Putamen (tissue), 1 donor: ENCODE data around the gene PCDHGC3.

ENCODE experiments used
- DNase-seq: peaks from one replicate; pipeline ENCODE4 v3.0.0-alpha.2; 2016; ENCODE audit warnings: low spot score

The PCDHGC3 gene

DNA sequence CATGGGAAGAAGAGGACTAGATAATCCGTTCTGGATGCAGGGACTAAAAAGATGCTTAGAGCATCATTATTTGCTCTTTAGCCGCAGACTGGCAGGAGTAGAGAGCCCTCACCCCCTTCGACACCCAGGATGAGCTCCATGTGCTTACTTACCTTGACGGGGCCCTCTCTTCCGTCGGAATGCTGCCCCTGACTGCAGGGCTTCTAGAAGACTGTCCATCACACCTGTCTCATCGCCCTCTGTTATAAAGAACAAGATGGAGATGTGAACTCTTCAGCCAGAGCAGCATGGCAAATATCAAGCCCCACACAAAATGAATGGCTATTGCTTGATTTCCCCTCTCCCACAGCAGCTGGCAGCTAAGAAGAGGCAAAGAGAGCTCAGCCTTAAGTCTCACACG is 48.2 kb downstream of the PCDHGC3 start:
- no peak for DNase-seq

DNA sequence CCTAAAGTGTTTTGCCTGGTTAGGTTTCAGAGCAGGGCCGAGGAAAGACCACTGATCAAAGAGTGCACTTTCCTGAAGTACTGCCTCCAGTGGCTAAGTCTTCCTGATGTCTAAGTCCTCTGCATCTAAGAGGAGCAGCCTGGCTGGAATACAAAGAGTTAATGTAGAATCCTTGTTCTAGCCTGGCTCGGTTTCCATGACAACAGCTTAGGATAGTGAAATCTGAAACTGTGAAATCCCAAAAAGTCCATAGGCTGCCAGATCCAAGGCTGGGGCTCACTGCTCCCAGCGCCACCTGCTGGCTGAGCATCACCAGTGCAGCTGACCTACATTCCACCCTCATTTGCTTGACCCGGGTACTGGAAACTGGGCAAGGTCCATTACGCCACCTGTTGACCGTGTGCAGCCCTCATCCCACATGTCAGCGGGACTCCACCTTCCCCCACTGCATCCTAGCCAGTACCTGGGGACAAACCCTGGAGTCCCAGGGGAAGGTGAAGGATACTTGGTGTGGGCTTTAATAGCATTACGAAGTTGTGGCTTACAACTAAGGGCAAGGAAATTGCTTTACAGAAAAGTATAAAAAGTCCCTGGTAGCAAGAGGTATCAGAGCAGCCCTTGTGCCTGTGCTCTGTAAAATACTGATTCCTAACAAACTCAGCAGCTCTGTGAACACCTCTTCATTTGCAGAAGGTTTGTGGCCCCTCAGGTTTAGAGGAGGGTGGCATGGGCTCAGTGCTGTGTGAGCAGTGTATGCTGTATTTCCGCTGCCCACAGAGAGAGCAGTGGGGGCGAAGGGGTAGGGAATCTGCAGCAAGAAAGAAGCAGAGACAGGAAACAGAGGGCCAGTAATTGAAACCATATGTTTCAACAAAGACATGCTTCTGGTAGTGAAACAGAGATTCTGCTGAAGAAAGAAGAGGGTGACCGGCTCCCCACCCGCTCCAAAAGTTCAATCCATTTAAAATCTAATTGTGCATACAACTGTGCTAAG is 49.1 kb downstream of the PCDHGC3 start:
- DNase-seq = peak; percentile 89

DNA sequence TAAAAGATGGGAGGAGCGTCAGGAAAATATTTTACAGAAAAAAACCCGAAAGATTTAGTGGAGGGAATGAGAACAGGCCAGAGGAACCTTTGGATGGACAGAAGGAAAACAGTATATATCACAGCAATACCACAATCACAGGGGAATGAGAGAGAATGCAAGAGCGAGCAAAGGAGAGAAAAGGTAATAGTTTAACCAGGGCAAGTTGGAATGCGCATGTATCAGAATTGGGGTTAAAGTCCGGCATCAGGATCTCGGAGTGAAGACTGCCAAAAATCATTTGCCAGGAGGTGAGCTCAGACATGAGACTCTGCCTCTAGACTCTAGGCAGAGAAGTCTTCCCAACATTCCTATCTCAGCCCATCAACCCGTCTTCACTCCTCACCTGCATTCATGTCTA is 49.9 kb downstream of the PCDHGC3 start:
- DNase-seq = no peak

DNA sequence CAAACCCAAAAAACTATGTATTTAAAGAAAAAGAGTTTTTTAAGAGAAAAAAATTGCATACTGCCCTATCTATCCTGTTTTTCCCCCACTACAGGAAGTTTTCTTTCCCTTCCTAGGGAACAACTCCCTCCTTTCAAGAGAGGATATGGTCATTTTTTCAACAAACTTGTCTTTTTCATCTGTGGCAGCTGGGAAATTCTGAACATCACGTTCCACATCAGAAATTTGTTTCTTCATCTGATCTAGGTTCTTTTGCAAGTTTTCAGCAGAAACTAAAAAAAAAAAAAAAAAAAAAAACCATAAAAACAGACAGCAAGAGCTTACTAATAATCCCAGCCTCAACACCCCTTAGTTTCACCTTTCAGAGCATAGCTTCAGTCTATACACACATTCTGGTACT is 51.7 kb downstream of the PCDHGC3 start:
- no peak for DNase-seq
